PC-9 (cell line): ENCODE data around the gene TBC1D14. TPM values are rescaled to one million over a fixed set of nuclear protein-coding genes. Genes with fewer than 3 reads are reported as not detected.
"Not testable (repeated sequence)": the region's sequence is repeated elsewhere in the genome, so short reads cannot be mapped to it uniquely, and the experiment has no call there.

Experiments
- BruUV-seq: library from RNA; stranded (reverse); fragments of 400-500 nt; replicated peaks from 2 replicates; lab custom pipeline; 2021; lab: Mats Ljungman, UMichigan
- CTCF ChIA-PET: fragments of 300-600 bp; sonication (Branson Sonifier 250); formaldehyde crosslinking; loops from one replicate; lab custom pipeline; 2022; ENCODE audit warnings: antibody characterized with exemption; lab: Charles Lee
- POLR2A ChIA-PET: fragments of 300-600 bp; sonication (Branson Sonifier 250); formaldehyde crosslinking; loops from one replicate; lab custom pipeline; 2022; ENCODE audit warnings: antibody characterized with exemption; ENCODE audit not compliant: unreplicated experiment; lab: Charles Lee
- DNase-seq, 2 experiments: peaks; one replicate each; pipeline versions ENCODE4 v3.0.0 to v3.0.0-alpha.2; 2015 to 2022; ENCODE audit warnings: mixed read lengths in 1 of 2
- H2AFZ ChIP-seq: fragments of 200-600 bp; sonication (generic); 2 replicates; pipeline ENCODE4 v1.8.1; 2017; ENCODE audit warnings: antibody characterized with exemption
- H3F3A ChIP-seq: fragments of 200-600 bp; sonication (generic); 2 replicates; pipeline ENCODE4 v1.8.1; 2017; ENCODE audit warnings: antibody characterized with exemption, mild to moderate bottlenecking, low read depth; ENCODE audit not compliant: insufficient read depth
- H3K27ac ChIP-seq: fragments of 200-600 bp; sonication (generic); 2 replicates; pipeline ENCODE4 v1.6.1; 2016; ENCODE audit warnings: mixed run types
- H3K27me3 ChIP-seq: fragments of 200-600 bp; sonication (generic); 2 replicates; pipeline ENCODE4 v1.6.1; 2016; ENCODE audit warnings: low read depth, mixed run types; ENCODE audit not compliant: insufficient read depth
- H3K36me3 ChIP-seq: fragments of 200-600 bp; sonication (generic); 2 replicates; pipeline ENCODE4 v1.6.1; 2016; ENCODE audit warnings: low read depth, mixed run types
- H3K4me1 ChIP-seq: fragments of 200-600 bp; sonication (generic); replicated peaks from 2 replicates; pipeline ENCODE4 v1.6.1; 2016; ENCODE audit warnings: mixed run types; ENCODE audit not compliant: insufficient read depth
- H3K4me2 ChIP-seq: fragments of 200-600 bp; sonication (generic); 2 replicates; pipeline ENCODE4 v1.6.1; 2017; ENCODE audit warnings: mixed run types
- H3K4me3 ChIP-seq: fragments of 200-600 bp; sonication (generic); 2 replicates; pipeline ENCODE4 v1.6.1; 2016; ENCODE audit warnings: mixed run types
- H3K79me2 ChIP-seq: fragments of 200-600 bp; sonication (generic); 2 replicates; pipeline ENCODE4 v1.6.1; 2017; ENCODE audit warnings: low read depth, mixed run types
- H3K9me2 ChIP-seq: fragments of 200-600 bp; sonication (generic); 2 replicates; pipeline ENCODE4 v1.8.1; 2017; ENCODE audit warnings: mild to moderate bottlenecking; ENCODE audit not compliant: insufficient read depth
- H3K9me3 ChIP-seq: fragments of 200-600 bp; sonication (generic); 2 replicates; pipeline ENCODE4 v1.8.1; 2016; ENCODE audit warnings: low read depth; ENCODE audit not compliant: insufficient read depth
- H4K20me1 ChIP-seq: fragments of 200-600 bp; sonication (generic); 2 replicates; pipeline ENCODE4 v1.8.1; 2017; ENCODE audit not compliant: insufficient read depth
- intact Hi-C: fragments of 100-400 bp; cut with micrococcal nuclease; formaldehyde crosslinking; loops from one replicate; pipeline ENCODE4 v1.10.0; 2022; ENCODE audit not compliant: unreplicated experiment
- total RNA-seq: library from RNA; stranded (reverse); gene quantifications from 2 replicates; pipeline ENCODE4 v1.2.3, GENCODE V29; 2021

Gene TBC1D14
- total RNA-seq, 1 experiment from 2014 or later = 46.2 TPM

DNA sequence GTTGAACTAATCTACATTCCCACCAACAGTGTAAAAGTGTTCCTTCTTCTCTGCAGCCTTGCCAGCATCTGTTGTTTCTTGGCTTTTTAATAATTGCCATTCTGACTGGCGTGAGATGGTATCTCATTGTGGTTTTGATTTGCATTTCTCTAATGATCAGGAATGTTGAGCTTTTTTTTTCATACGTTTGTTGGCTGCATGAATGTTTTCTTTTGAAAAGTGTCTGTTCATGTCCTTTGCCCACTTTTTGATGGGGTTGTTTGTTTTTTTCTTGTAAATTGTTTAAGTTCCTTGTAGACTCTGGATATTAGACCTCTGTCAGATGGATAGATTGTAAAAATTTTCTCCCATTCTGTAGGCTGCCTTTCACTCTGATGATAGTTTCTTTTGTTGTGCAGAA lies 170.3 kb downstream of the TBC1D14 start:
- CTCF ChIA-PET = interaction anchor here (0.7 to 1.1 kb wide), 2 partner anchors 9 to 36 kb away, joined by 3 read pairs; no protein-coding TSS in a partner anchor
- H2AFZ ChIP-seq, H3K36me3 ChIP-seq, H3K4me3 ChIP-seq, H3K4me1 ChIP-seq, H4K20me1 ChIP-seq, H3K9me3 ChIP-seq, H3K4me2 ChIP-seq, H3K27ac ChIP-seq, POLR2A ChIA-PET, H3K9me2 ChIP-seq, BruUV-seq, H3F3A ChIP-seq, H3K79me2 ChIP-seq, DNase-seq, H3K27me3 ChIP-seq: not testable (repeated sequence)
- intact Hi-C loops = loop anchor here (5.0 kb wide), 1 partner anchor 738 kb away; no protein-coding TSS in a partner anchor

Other genes with a start within 250 kb of the TBC1D14 start
- 480 and 837 TPM in 2 replicates for gene S100P, start 215.9 kb upstream of the TBC1D14 start, total RNA-seq
- 51.4 and 52.1 TPM in 2 replicates for gene MRFAP1L1, start 200.0 kb upstream of the TBC1D14 start, total RNA-seq
- 11.7 and 13.9 TPM in 2 replicates for gene BLOC1S4, start 193.7 kb upstream of the TBC1D14 start, total RNA-seq
- gene KIAA0232, start 127.1 kb upstream of the TBC1D14 start, total RNA-seq = 21.5 and 24.7 TPM in 2 replicates
- gene TADA2B, start 133.5 kb downstream of the TBC1D14 start, total RNA-seq = 9.5 and 9.6 TPM in 2 replicates
- 49.3 and 49.9 TPM in 2 replicates for gene GRPEL1, start 158.2 kb downstream of the TBC1D14 start, total RNA-seq